CD14-positive monocyte (primary cell): ENCODE results near the gene GAS5. TPM values are rescaled to one million over a fixed set of nuclear protein-coding genes. Genes with fewer than 3 reads are reported as not detected.

Experiments used
- DNase-seq, 3 donors: peaks; one replicate each; pipeline ENCODE4 v3.0.0-alpha.2; 2011 to 2022
- H2AFZ ChIP-seq: 2 replicates; pipeline ENCODE4 v1.6.0; 2012; ENCODE audit warnings: mild to moderate bottlenecking, low read depth, low read length, inconsistent platforms; ENCODE audit not compliant: insufficient read depth, poor library complexity, severe bottlenecking
- H3K27ac ChIP-seq, 2 donors: 1 replicate in 1 of 2; 2 replicates in 1 of 2; pipeline ENCODE4 v1.5.1; 2012 to 2013; ENCODE audit warnings: low read length in 2 of 2, control low read depth in 1 of 2, inconsistent platforms in 1 of 2, low read depth in 1 of 2, mild to moderate bottlenecking in 1 of 2
- H3K27me3 ChIP-seq, 2 donors: one replicate each; pipeline versions ENCODE4 v1.6.0 to v1.6.1; 2011 to 2013; ENCODE audit warnings: low read length in 2 of 2; ENCODE audit not compliant: control insufficient read depth in 2 of 2, insufficient read depth in 2 of 2
- H3K36me3 ChIP-seq, 2 donors: replicated peaks in 1 of 2; 1 replicate in 1 of 2; 2 replicates in 1 of 2; pipeline versions ENCODE4 v1.5.1 to v1.6.1; 2012 to 2013; ENCODE audit warnings: low read length in 2 of 2, control low read depth in 1 of 2, inconsistent platforms in 1 of 2, mild to moderate bottlenecking in 1 of 2; ENCODE audit not compliant: insufficient read depth in 2 of 2, control insufficient read depth in 1 of 2
- H3K4me1 ChIP-seq, 2 donors: 1 replicate in 1 of 2; 2 replicates in 1 of 2; pipeline versions ENCODE4 v1.5.1 to v1.6.1; 2012 to 2013; ENCODE audit warnings: low read length in 2 of 2, control low read depth in 1 of 2, inconsistent platforms in 1 of 2, mild to moderate bottlenecking in 1 of 2, moderate library complexity in 1 of 2; ENCODE audit not compliant: insufficient read depth in 2 of 2, control insufficient read depth in 1 of 2
- H3K4me2 ChIP-seq: replicated peaks from 2 replicates; pipeline ENCODE3; 2012; ENCODE audit warnings: low read length, moderate library complexity, mild to moderate bottlenecking; ENCODE audit not compliant: poor library complexity, severe bottlenecking; ENCODE audit errors: extremely low read depth
- H3K4me3 ChIP-seq, 3 experiments: fragments of 200-600 bp in 1 of 3; sonication (generic) in 1 of 3; replicated peaks in 1 of 3; 1 replicate in 2 of 3; 2 replicates in 1 of 3; pipeline ENCODE4 v1.5.1; 2011 to 2013; ENCODE audit warnings: low read length in 3 of 3, mild to moderate bottlenecking in 3 of 3, control low read depth in 2 of 3, low read depth in 2 of 3, inconsistent platforms in 1 of 3, moderate library complexity in 1 of 3
- H3K79me2 ChIP-seq: 2 replicates; pipeline ENCODE4 v1.6.0; 2012; ENCODE audit warnings: mild to moderate bottlenecking, control low read depth, inconsistent platforms, low read length, moderate library complexity; ENCODE audit not compliant: insufficient read depth
- H3K9ac ChIP-seq: 2 replicates; pipeline ENCODE4 v1.6.0; 2017; ENCODE audit warnings: low read length, mild to moderate bottlenecking; ENCODE audit not compliant: insufficient read depth, poor library complexity, severe bottlenecking
- H3K9me3 ChIP-seq, 2 donors: replicated peaks in 1 of 2; 1 replicate in 1 of 2; 2 replicates in 1 of 2; pipeline versions ENCODE4 v1.5.1 to v1.6.1; 2012 to 2013; ENCODE audit warnings: low read length in 2 of 2, control low read depth in 1 of 2; ENCODE audit not compliant: control insufficient read depth in 1 of 2, insufficient read depth in 1 of 2
- H4K20me1 ChIP-seq: 2 replicates; pipeline ENCODE4 v1.6.0; 2012; ENCODE audit warnings: mild to moderate bottlenecking, low read length, control low read depth, moderate library complexity; ENCODE audit not compliant: insufficient read depth
- H3K27ac Mint-ChIP-seq, 7 donors: one replicate each; pipeline ENCODE4 v1.8.0; 2020; ENCODE audit warnings: mild to moderate bottlenecking in 7 of 7, mixed read lengths in 7 of 7, moderate library complexity in 6 of 7, inconsistent platforms in 2 of 7
- H3K27me3 Mint-ChIP-seq, 3 donors: one replicate each; pipeline ENCODE4 v1.8.0; 2021 to 2022; ENCODE audit warnings: low read depth in 3 of 3, mild to moderate bottlenecking in 3 of 3, mixed read lengths in 3 of 3, moderate library complexity in 3 of 3, inconsistent platforms in 1 of 3
- H3K36me3 Mint-ChIP-seq, 2 donors: one replicate each; pipeline ENCODE4 v1.8.0; 2020; ENCODE audit warnings: mixed read lengths in 2 of 2, inconsistent platforms in 1 of 2, mild to moderate bottlenecking in 1 of 2
- H3K4me1 Mint-ChIP-seq: one replicate; pipeline ENCODE4 v1.8.0; 2020; ENCODE audit warnings: mild to moderate bottlenecking, mixed read lengths
- H3K4me3 Mint-ChIP-seq, 2 donors: one replicate each; pipeline ENCODE4 v1.8.0; 2020; ENCODE audit warnings: mild to moderate bottlenecking in 2 of 2, mixed read lengths in 2 of 2, moderate library complexity in 1 of 2
- H3K9me3 Mint-ChIP-seq, 7 donors: one replicate each; pipeline ENCODE4 v1.8.0; 2020 to 2022; ENCODE audit warnings: mixed read lengths in 7 of 7, mild to moderate bottlenecking in 6 of 7, moderate library complexity in 6 of 7, inconsistent platforms in 2 of 7
- CTCF ChIP-seq: fragments of 200-600 bp; IDR thresholded peaks from one replicate; pipeline ENCODE4 v1.8.0; 2022; ENCODE audit warnings: antibody characterized with exemption, mild to moderate bottlenecking
- WGBS: methylation state at CpG from one replicate; pipeline ENCODE4 v1.1.5; 2013; ENCODE audit warnings: missing lambda C conversion rate; ENCODE audit not compliant: insufficient coverage; 5-methylcytosine and 5-hydroxymethylcytosine counted together
- intact Hi-C, 2 donors: fragments of 100-400 bp; cut with micrococcal nuclease; formaldehyde crosslinking; loops; one replicate each; pipeline versions ENCODE4 v1.15.0 to v1.15.1; 2023
- polyA plus RNA-seq, 3 donors: library from polyadenylated mRNA; depleted of rRNA in 1 of 3; unstranded in 2 of 3; stranded (reverse) in 1 of 3; fragments of 300-500 nt in 2 of 3; fragments of >200 nt in 1 of 3; fragmentation: Illumina TruSeq in 2 of 3; gene quantifications; 1 replicate in 2 of 3; 2 replicates in 1 of 3; pipeline ENCODE4 v1.2.3, GENCODE V29; 2012 to 2021

GAS5 gene
- polyA plus RNA-seq, 3 donors = 90.4 to 309 (median 92.0) TPM

GRCh38 chr1:173852105-173852504 lies 15.7 kb downstream of the GAS5 start:
- intact Hi-C loops = no loop called here

GRCh38 chr1:173832748-173833147 lies 35.0 kb downstream of the GAS5 start:
- no peak for DNase-seq
- Histone ChIP-seq H2AFZ (no peak overlapping the region), H3K79me2 (no peaks in the 10 kb centered on the region), H3K4me1 (no peaks in the 10 kb centered on the region), H3K4me3 (no peak overlapping the region), H3K27ac (no peak overlapping the region), H3K9ac (no peak overlapping the region), H3K36me3 (peaks cover 59 to 78% of the 10 kb centered on the region in 2 donors), H3K4me2 (no peak overlapping the region), H3K9me3 (no peaks in the 10 kb centered on the region), H4K20me1 (no peaks in the 10 kb centered on the region), H3K27me3 (no peaks in the 10 kb centered on the region)
- Mint-ChIP-seq H3K27ac (peak overlapping the region in 1 of 7 donors; percentile 54), H3K4me1 (no peaks in the 10 kb centered on the region), H3K9me3 (no peaks in the 10 kb centered on the region), H3K27me3 (no peaks in the 10 kb centered on the region), H3K36me3 (peaks cover 45 to 77% of the 10 kb centered on the region in 2 donors), H3K4me3 (no peak overlapping the region)
- intact Hi-C loops = no loop called here
- TF ChIP-seq CTCF = no peak
- no CpG with 5 or more reads among the region's 1 CpG for WGBS

More at GRCh38 chr1:173852105-173852504, 15.7 kb downstream of the GAS5 start:
- no peaks in the 10 kb centered on the region for H3K4me1 ChIP-seq
- no peaks in the 10 kb centered on the region for H3K9me3 ChIP-seq
- Mint-ChIP-seq H3K27me3 (no peaks in the 10 kb centered on the region), H3K27ac (no peak overlapping the region), H3K9me3 (no peaks in the 10 kb centered on the region), H3K36me3 (peaks cover 60 to 83% of the 10 kb centered on the region in 2 donors), H3K4me3 (no peak overlapping the region), H3K4me1 (no peaks in the 10 kb centered on the region)
- no peaks in the 10 kb centered on the region for H3K27me3 ChIP-seq
- no peak overlapping the region for H3K4me2 ChIP-seq
- H3K27ac ChIP-seq = no peak overlapping the region
- H2AFZ ChIP-seq = no peak overlapping the region
- no peaks in the 10 kb centered on the region for H3K79me2 ChIP-seq
- TF ChIP-seq CTCF = no peak
- no peak overlapping the region for H3K4me3 ChIP-seq
- DNase-seq = no peak
- 100% methylated on average over 2 of the region's 4 CpGs for WGBS
- no peak overlapping the region for H3K9ac ChIP-seq
- H4K20me1 ChIP-seq = no peaks in the 10 kb centered on the region
- peaks cover 40 to 87% of the 10 kb centered on the region in 2 donors for H3K36me3 ChIP-seq
